Vagina (tissue), 2 donors: ENCODE data around the gene FBRSL1.

Experiments used
- POLR2A ChIP-seq, 2 donors: fragments of 450-650 bp; IDR thresholded peaks; one replicate each; pipeline ENCODE4 v1.6.1; 2017; ENCODE audit warnings: antibody characterized with exemption in 2 of 2, mild to moderate bottlenecking in 2 of 2, moderate library complexity in 2 of 2
- POLR2AphosphoS5 ChIP-seq, 2 donors: sonication (generic); formaldehyde crosslinking; IDR thresholded peaks; one replicate each; pipeline ENCODE4 v1.9.0; 2017; ENCODE audit warnings: antibody characterized with exemption in 2 of 2, mild to moderate bottlenecking in 2 of 2, low read depth in 1 of 2; ENCODE audit not compliant: insufficient read depth in 1 of 2
- TF ChIP-seq, protein P1 (sequence below), 3 experiments: fragments of 450-650 bp in 2 of 3; fragments of 200-600 bp in 1 of 3; sonication (generic) in 1 of 3; IDR thresholded peaks; one replicate each; pipeline ENCODE4 v1.5.1; 2017 to 2019; ENCODE audit warnings: antibody characterized with exemption in 3 of 3, mild to moderate bottlenecking in 2 of 3, moderate library complexity in 2 of 3

DNA sequence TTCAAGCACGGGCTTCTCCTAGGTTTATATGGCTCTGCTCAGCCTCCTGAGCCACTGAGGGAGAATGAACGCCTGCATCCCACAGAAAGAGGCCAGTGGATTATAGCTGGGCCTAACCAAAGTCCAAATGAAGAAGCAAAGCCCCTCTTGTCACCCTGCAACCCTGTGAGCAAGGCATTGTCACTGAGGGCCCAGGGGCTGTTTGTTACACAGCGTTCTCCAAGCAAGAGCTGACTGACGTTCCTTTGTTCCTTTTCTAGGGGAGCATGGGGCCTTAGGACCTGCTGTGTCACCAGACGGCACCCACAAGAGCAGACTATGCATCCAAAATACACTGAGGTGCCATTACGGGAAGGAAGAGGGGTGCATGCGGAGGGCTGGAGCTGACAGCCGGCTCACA lies 4.3 kb upstream of the FBRSL1 start:
- TF ChIP-seq, protein P1, sequence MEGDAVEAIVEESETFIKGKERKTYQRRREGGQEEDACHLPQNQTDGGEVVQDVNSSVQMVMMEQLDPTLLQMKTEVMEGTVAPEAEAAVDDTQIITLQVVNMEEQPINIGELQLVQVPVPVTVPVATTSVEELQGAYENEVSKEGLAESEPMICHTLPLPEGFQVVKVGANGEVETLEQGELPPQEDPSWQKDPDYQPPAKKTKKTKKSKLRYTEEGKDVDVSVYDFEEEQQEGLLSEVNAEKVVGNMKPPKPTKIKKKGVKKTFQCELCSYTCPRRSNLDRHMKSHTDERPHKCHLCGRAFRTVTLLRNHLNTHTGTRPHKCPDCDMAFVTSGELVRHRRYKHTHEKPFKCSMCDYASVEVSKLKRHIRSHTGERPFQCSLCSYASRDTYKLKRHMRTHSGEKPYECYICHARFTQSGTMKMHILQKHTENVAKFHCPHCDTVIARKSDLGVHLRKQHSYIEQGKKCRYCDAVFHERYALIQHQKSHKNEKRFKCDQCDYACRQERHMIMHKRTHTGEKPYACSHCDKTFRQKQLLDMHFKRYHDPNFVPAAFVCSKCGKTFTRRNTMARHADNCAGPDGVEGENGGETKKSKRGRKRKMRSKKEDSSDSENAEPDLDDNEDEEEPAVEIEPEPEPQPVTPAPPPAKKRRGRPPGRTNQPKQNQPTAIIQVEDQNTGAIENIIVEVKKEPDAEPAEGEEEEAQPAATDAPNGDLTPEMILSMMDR (IDR thresholded peaks at IDR 0.05), result no peak
- TF ChIP-seq POLR2A (IDR thresholded peaks at IDR 0.05) (no peak), POLR2AphosphoS5 (IDR thresholded peaks at IDR 0.05; ENCODE audit: insufficient read depth in 1 of 2, low read depth in 1 of 2) (no peak)
